ENCODE data around the gene COX4I1.

COX4I1 gene

GRCh38 chr16:85819245-85819644 is 19.8 kb downstream of the COX4I1 start:
- H3K9ac ChIP-seq (ENCODE audit: low read length), result no peak overlapping the region
- no peaks in the 10 kb centered on the region for H3K27me3 ChIP-seq (ENCODE audit: control insufficient read depth, insufficient read depth, low read length)
- H3K27ac ChIP-seq (ENCODE audit: low read length), result no peak overlapping the region
- H3K36me3 ChIP-seq (ENCODE audit: control insufficient read depth, low read depth, low read length), result no peaks in the 10 kb centered on the region
- no peaks in the 10 kb centered on the region for H3K9me3 ChIP-seq (ENCODE audit: control insufficient read depth, low read depth, low read length)
- no peak overlapping the region for H3K4me3 ChIP-seq (ENCODE audit: low read length)
- no peaks in the 10 kb centered on the region for H3K4me1 ChIP-seq (ENCODE audit: control insufficient read depth, low read depth, low read length)

DNA sequence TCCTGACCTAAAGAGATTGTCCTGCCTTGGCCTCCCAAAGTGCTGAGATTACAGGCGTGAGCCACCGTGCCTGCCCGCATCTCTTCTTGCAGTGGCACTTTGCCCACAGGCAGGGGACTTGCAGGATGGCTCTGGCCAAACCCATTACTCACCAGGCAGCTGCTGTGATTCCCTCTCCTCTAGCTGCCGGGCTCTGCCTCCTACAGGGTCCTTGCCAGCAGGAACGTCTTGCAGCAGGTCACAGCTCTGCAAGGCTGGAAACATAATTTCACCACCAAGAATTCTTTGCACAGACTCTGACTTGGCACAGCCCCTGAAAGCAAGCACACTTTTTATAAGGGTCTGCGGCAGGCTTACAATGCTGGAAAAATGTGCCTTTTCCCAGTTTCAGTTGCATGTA is 20.3 kb downstream of the COX4I1 start:
- no peaks in the 10 kb centered on the region for H3K36me3 ChIP-seq (ENCODE audit: control insufficient read depth, low read depth, low read length)
- H3K9ac ChIP-seq (ENCODE audit: low read length), result no peak overlapping the region
- no peak overlapping the region for H3K4me3 ChIP-seq (ENCODE audit: low read length)
- H3K4me1 ChIP-seq (ENCODE audit: control insufficient read depth, low read depth, low read length), result no peaks in the 10 kb centered on the region
- H3K27ac ChIP-seq (ENCODE audit: low read length), result no peak overlapping the region
- H3K9me3 ChIP-seq (ENCODE audit: control insufficient read depth, low read depth, low read length), result no peaks in the 10 kb centered on the region
- no peaks in the 10 kb centered on the region for H3K27me3 ChIP-seq (ENCODE audit: control insufficient read depth, insufficient read depth, low read length)

DNA sequence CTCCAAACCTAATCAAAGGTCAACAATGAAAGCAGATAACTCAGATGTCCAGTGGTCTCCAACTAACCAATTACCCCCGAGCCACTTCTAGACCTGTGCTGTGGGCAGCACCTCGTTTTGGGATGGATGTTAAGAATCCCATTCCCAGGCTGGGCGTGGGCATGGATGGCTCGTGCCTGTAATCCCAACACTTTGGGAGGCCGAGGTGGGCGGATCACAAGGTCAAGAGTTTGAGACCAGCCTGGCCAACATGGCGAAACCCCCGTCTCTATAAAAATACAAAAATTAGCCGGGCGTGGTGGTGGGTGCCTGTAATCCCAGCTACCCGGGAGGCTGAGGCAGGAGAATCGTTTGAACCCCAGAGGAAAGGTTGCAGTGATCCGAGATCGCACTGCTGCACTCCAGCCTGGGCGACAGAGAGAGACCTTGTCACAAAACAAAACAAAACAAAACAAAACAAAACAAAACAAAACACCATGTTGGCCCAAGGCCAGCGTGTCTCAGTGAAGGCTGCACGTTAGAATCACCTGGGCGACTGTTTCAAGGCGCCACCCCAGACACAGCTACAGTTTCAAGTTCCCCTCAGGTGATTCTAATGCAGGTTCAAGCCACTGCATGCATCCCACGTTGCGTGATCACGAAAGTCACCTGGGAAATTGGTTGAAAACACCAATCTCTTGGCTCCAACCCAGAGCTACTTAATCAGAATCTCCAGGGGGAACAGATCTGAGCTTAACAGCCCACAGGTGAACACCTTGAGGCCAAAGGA is 21.3 kb downstream of the COX4I1 start:
- no peak overlapping the region for H3K4me3 ChIP-seq (ENCODE audit: low read length)
- H3K4me1 ChIP-seq (ENCODE audit: control insufficient read depth, low read depth, low read length), result no peaks in the 10 kb centered on the region
- no peaks in the 10 kb centered on the region for H3K36me3 ChIP-seq (ENCODE audit: control insufficient read depth, low read depth, low read length)
- no peaks in the 10 kb centered on the region for H3K27me3 ChIP-seq (ENCODE audit: control insufficient read depth, insufficient read depth, low read length)
- H3K27ac ChIP-seq (ENCODE audit: low read length), result no peak overlapping the region
- no peak overlapping the region for H3K9ac ChIP-seq (ENCODE audit: low read length)
- no peaks in the 10 kb centered on the region for H3K9me3 ChIP-seq (ENCODE audit: control insufficient read depth, low read depth, low read length)

GRCh38 chr16:85821390-85822135 is 22.1 kb downstream of the COX4I1 start:
- no peak overlapping the region for H3K9ac ChIP-seq (ENCODE audit: low read length)
- H3K4me1 ChIP-seq (ENCODE audit: control insufficient read depth, low read depth, low read length), result no peaks in the 10 kb centered on the region
- no peak overlapping the region for H3K4me3 ChIP-seq (ENCODE audit: low read length)
- H3K27ac ChIP-seq (ENCODE audit: low read length), result no peak overlapping the region
- H3K36me3 ChIP-seq (ENCODE audit: control insufficient read depth, low read depth, low read length), result no peaks in the 10 kb centered on the region
- no peaks in the 10 kb centered on the region for H3K27me3 ChIP-seq (ENCODE audit: control insufficient read depth, insufficient read depth, low read length)
- H3K9me3 ChIP-seq (ENCODE audit: control insufficient read depth, low read depth, low read length), result no peaks in the 10 kb centered on the region

- no peak overlapping the region for H3K4me3 ChIP-seq (ENCODE audit: low read length)
- no peak overlapping the region for H3K9ac ChIP-seq (ENCODE audit: low read length)
- H3K27ac ChIP-seq (ENCODE audit: low read length), result no peak overlapping the region
- H3K9me3 ChIP-seq (ENCODE audit: control insufficient read depth, low read depth, low read length), result no peaks in the 10 kb centered on the region
- no peaks in the 10 kb centered on the region for H3K27me3 ChIP-seq (ENCODE audit: control insufficient read depth, insufficient read depth, low read length)
- H3K36me3 ChIP-seq (ENCODE audit: control insufficient read depth, low read depth, low read length), result no peaks in the 10 kb centered on the region
- no peaks in the 10 kb centered on the region for H3K4me1 ChIP-seq (ENCODE audit: control insufficient read depth, low read depth, low read length)
Measured at GRCh38 chr16:85822145-85822544, 22.6 kb downstream of the COX4I1 start.

GRCh38 chr16:85823328-85823920 is 23.9 kb downstream of the COX4I1 start:
- Histone ChIP-seq H3K9ac (ENCODE audit: low read length) (no peak overlapping the region), H3K36me3 (ENCODE audit: control insufficient read depth, low read depth, low read length) (no peaks in the 10 kb centered on the region), H3K27me3 (ENCODE audit: control insufficient read depth, insufficient read depth, low read length) (no peaks in the 10 kb centered on the region), H3K9me3 (ENCODE audit: control insufficient read depth, low read depth, low read length) (no peaks in the 10 kb centered on the region), H3K4me1 (ENCODE audit: control insufficient read depth, low read depth, low read length) (no peaks in the 10 kb centered on the region), H3K27ac (ENCODE audit: low read length) (no peak overlapping the region), H3K4me3 (ENCODE audit: low read length) (no peak overlapping the region)

- H3K4me1 ChIP-seq (ENCODE audit: control insufficient read depth, low read depth, low read length), result no peaks in the 10 kb centered on the region
- H3K27me3 ChIP-seq (ENCODE audit: control insufficient read depth, insufficient read depth, low read length), result no peaks in the 10 kb centered on the region
Measured at GRCh38 chr16:85824161-85825135, 25.0 kb downstream of the COX4I1 start.

DNA sequence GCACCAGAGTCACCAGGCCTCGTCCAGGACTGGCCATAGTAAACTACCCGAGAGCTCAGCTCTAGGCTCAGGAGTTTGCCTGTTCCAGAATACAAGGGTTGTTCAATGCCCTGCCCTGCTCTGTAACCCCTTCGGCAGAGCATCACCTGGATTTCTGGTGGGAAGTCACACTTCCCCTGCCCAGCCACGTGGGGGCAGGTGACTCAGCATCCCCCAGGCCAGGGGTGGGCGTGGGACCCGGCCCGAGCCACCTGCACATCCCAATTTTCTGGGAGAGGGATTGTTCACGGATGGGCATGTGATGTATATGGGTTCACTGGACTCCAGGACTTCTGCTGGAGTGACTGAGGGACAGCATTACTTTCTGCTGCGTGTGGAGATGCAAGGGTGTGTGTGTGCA is 25.8 kb downstream of the COX4I1 start:
- H3K9me3 ChIP-seq (ENCODE audit: control insufficient read depth, low read depth, low read length), result no peaks in the 10 kb centered on the region
- no peaks in the 10 kb centered on the region for H3K36me3 ChIP-seq (ENCODE audit: control insufficient read depth, low read depth, low read length)
- no peak overlapping the region for H3K27ac ChIP-seq (ENCODE audit: low read length)
- H3K27me3 ChIP-seq (ENCODE audit: control insufficient read depth, insufficient read depth, low read length), result no peaks in the 10 kb centered on the region
- H3K4me3 ChIP-seq (ENCODE audit: low read length), result no peak overlapping the region
- no peak overlapping the region for H3K9ac ChIP-seq (ENCODE audit: low read length)
- no peaks in the 10 kb centered on the region for H3K4me1 ChIP-seq (ENCODE audit: control insufficient read depth, low read depth, low read length)

More at GRCh38 chr16:85824161-85825135, 25.0 kb downstream of the COX4I1 start:
- Histone ChIP-seq H3K27ac (ENCODE audit: low read length) (no peak overlapping the region), H3K9ac (ENCODE audit: low read length) (no peak overlapping the region), H3K4me3 (ENCODE audit: low read length) (no peak overlapping the region), H3K36me3 (ENCODE audit: control insufficient read depth, low read depth, low read length) (no peaks in the 10 kb centered on the region), H3K9me3 (ENCODE audit: control insufficient read depth, low read depth, low read length) (no peaks in the 10 kb centered on the region)

- H3K4me1 ChIP-seq (ENCODE audit: control insufficient read depth, low read depth, low read length), result no peaks in the 10 kb centered on the region
- H3K4me3 ChIP-seq (ENCODE audit: low read length), result no peak overlapping the region
- H3K36me3 ChIP-seq (ENCODE audit: control insufficient read depth, low read depth, low read length), result no peaks in the 10 kb centered on the region
- H3K9me3 ChIP-seq (ENCODE audit: control insufficient read depth, low read depth, low read length), result no peaks in the 10 kb centered on the region
- H3K9ac ChIP-seq (ENCODE audit: low read length), result no peak overlapping the region
- no peak overlapping the region for H3K27ac ChIP-seq (ENCODE audit: low read length)
- no peaks in the 10 kb centered on the region for H3K27me3 ChIP-seq (ENCODE audit: control insufficient read depth, insufficient read depth, low read length)
Measured at GRCh38 chr16:85826686-85827247, 27.3 kb downstream of the COX4I1 start.

- Histone ChIP-seq H3K27me3 (ENCODE audit: control insufficient read depth, insufficient read depth, low read length) (no peaks in the 10 kb centered on the region), H3K9me3 (ENCODE audit: control insufficient read depth, low read depth, low read length) (no peaks in the 10 kb centered on the region), H3K4me1 (ENCODE audit: control insufficient read depth, low read depth, low read length) (no peaks in the 10 kb centered on the region), H3K36me3 (ENCODE audit: control insufficient read depth, low read depth, low read length) (no peaks in the 10 kb centered on the region), H3K27ac (ENCODE audit: low read length) (no peak overlapping the region), H3K4me3 (ENCODE audit: low read length) (no peak overlapping the region), H3K9ac (ENCODE audit: low read length) (no peak overlapping the region)
Measured at GRCh38 chr16:85828166-85828565, 28.7 kb downstream of the COX4I1 start.

Data from iPS-18a (cell line).